ENCODE results near the gene BRWD1. TPM values are rescaled to one million over a fixed set of nuclear protein-coding genes. Genes with fewer than 3 reads are reported as not detected.

The BRWD1 gene
- polyA plus RNA-seq, 1 donor from 2014 or later: 246 TPM

- Histone ChIP-seq H3K4me2 (ENCODE audit: low read length) (no peak overlapping the region), H3K27ac (ENCODE audit: low read length) (no peak overlapping the region), H3K27me3 (ENCODE audit: insufficient read depth, low read depth, low read length) (no peaks in the 10 kb centered on the region), H2AFZ (ENCODE audit: low read depth, low read length) (no peak overlapping the region), H3K9ac (ENCODE audit: low read length) (no peak overlapping the region), H3K9me2 (ENCODE audit: insufficient read depth, low read length) (no peaks in the 10 kb centered on the region), H4K20me1 (ENCODE audit: insufficient read depth) (no peaks in the 10 kb centered on the region), H3K79me2 (replicated peaks; ENCODE audit: insufficient read depth, low read length) (no peaks in the 10 kb centered on the region), H3K36me3 (ENCODE audit: insufficient read depth, low read length) (peaks cover 10% of the 10 kb centered on the region), H3F3A (ENCODE audit: insufficient read depth, low read length, poor library complexity, severe bottlenecking) (no peaks in the 10 kb centered on the region), H3K9me3 (ENCODE audit: low read length) (no peaks in the 10 kb centered on the region), H3K4me3 (ENCODE audit: low read length) (no peak overlapping the region)
- no peak for TF ChIP-seq MXI1 (conservative IDR thresholded peaks at IDR 0.05; ENCODE audit: poor library complexity, severe bottlenecking)
- no peak for TF ChIP-seq POLR2AphosphoS5 (IDR thresholded peaks at IDR 0.05)
- no peak for TF ChIP-seq SMC3 (conservative IDR thresholded peaks at IDR 0.05; ENCODE audit: poor library complexity)
- no peak for TF ChIP-seq EP300 (conservative IDR thresholded peaks at IDR 0.05; ENCODE audit: poor library complexity, severe bottlenecking)
- no peak for TF ChIP-seq TAF1 (IDR thresholded peaks at IDR 0.05; ENCODE audit: low read depth)
- TF ChIP-seq CTCF (IDR thresholded peaks at IDR 0.05; ENCODE audit: poor library complexity, severe bottlenecking): no peak
- TF ChIP-seq RAD21 (conservative IDR thresholded peaks at IDR 0.05): no peak
Observed at GRCh38 chr21:39238275-39238674, 75.2 kb downstream of the BRWD1 start.

DNA sequence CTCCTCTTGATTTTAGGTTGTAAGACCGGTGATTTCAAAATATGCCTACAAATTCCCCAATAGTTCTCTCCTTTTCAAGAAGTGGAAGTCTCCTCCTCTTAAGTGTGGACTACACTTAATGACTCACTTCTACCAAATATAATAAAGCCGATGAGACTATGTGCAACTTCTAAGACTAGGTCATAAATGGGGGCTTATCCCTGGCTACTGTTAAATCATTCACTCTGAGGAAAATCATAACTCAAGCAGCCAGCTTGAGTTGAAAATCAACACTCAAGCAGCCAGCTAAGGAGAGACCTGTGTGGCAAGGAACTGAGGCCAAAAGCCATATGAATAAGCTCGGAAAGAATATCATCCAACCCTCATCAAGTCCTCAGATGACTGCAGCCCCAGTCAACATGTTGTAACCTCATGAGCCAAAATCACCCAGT lies 80.6 kb downstream of the BRWD1 start:
- peaks cover 10% of the 10 kb centered on the region for H3K36me3 ChIP-seq (ENCODE audit: insufficient read depth, low read length)
- H3K27ac ChIP-seq (ENCODE audit: low read length): no peak overlapping the region
- H3K4me3 ChIP-seq (ENCODE audit: low read length): no peak overlapping the region
- no peaks in the 10 kb centered on the region for H3K9me3 ChIP-seq (ENCODE audit: low read length)
- no peaks in the 10 kb centered on the region for H4K20me1 ChIP-seq (ENCODE audit: insufficient read depth)
- TF ChIP-seq TAF1 (IDR thresholded peaks at IDR 0.05; ENCODE audit: low read depth) (no peak), MXI1 (conservative IDR thresholded peaks at IDR 0.05; ENCODE audit: poor library complexity, severe bottlenecking) (no peak), EP300 (conservative IDR thresholded peaks at IDR 0.05; ENCODE audit: poor library complexity, severe bottlenecking) (no peak), REST (IDR thresholded peaks at IDR 0.05; ENCODE audit: borderline replicate concordance) (no peak), SMC3 (conservative IDR thresholded peaks at IDR 0.05; ENCODE audit: poor library complexity) (no peak), RAD21 (conservative IDR thresholded peaks at IDR 0.05) (no peak), POLR2AphosphoS5 (IDR thresholded peaks at IDR 0.05) (no peak), EZH2 (IDR thresholded peaks at IDR 0.05; ENCODE audit: borderline replicate concordance, insufficient read depth, low read length, poor library complexity, severe bottlenecking) (no peak), CTCF (IDR thresholded peaks at IDR 0.05; ENCODE audit: poor library complexity, severe bottlenecking) (no peak)
- H3K79me2 ChIP-seq (replicated peaks; ENCODE audit: insufficient read depth, low read length): peaks cover 4% of the 10 kb centered on the region
- H3K4me2 ChIP-seq (ENCODE audit: low read length): no peak overlapping the region
- H3K9ac ChIP-seq (ENCODE audit: low read length): no peak overlapping the region
- H2AFZ ChIP-seq (ENCODE audit: low read depth, low read length): no peak overlapping the region
- no peaks in the 10 kb centered on the region for H3F3A ChIP-seq (ENCODE audit: insufficient read depth, low read length, poor library complexity, severe bottlenecking)
- no peaks in the 10 kb centered on the region for H3K27me3 ChIP-seq (ENCODE audit: insufficient read depth, low read depth, low read length)
- no peaks in the 10 kb centered on the region for H3K9me2 ChIP-seq (ENCODE audit: insufficient read depth, low read length)

Data from neural cell (in vitro differentiated cells).